ENCODE results near the gene MAP4K5. TPM values are rescaled to one million over a fixed set of nuclear protein-coding genes. Genes with fewer than 3 reads are reported as not detected.

The MAP4K5 gene
- total RNA-seq, 3 donors from 2014 or later: 108 to 165 (median 119) TPM

GRCh38 chr14:50379563-50379962 is 152.8 kb downstream of the MAP4K5 start:
- DNase-seq (ENCODE audit: low spot score in 2 of 2): no peak
- Histone ChIP-seq H3K9me3 (no peaks in the 10 kb centered on the region), H3K4me1 (no peaks in the 10 kb centered on the region), H3K4me3 (no peak overlapping the region), H3K27ac (no peak overlapping the region), H3K36me3 (no peaks in the 10 kb centered on the region), H3K27me3 (no peaks in the 10 kb centered on the region)
- TF ChIP-seq POLR2A (IDR thresholded peaks at IDR 0.05) (no peak), POLR2AphosphoS5 (IDR thresholded peaks at IDR 0.05) (no peak)
- TF ChIP-seq, protein P1, sequence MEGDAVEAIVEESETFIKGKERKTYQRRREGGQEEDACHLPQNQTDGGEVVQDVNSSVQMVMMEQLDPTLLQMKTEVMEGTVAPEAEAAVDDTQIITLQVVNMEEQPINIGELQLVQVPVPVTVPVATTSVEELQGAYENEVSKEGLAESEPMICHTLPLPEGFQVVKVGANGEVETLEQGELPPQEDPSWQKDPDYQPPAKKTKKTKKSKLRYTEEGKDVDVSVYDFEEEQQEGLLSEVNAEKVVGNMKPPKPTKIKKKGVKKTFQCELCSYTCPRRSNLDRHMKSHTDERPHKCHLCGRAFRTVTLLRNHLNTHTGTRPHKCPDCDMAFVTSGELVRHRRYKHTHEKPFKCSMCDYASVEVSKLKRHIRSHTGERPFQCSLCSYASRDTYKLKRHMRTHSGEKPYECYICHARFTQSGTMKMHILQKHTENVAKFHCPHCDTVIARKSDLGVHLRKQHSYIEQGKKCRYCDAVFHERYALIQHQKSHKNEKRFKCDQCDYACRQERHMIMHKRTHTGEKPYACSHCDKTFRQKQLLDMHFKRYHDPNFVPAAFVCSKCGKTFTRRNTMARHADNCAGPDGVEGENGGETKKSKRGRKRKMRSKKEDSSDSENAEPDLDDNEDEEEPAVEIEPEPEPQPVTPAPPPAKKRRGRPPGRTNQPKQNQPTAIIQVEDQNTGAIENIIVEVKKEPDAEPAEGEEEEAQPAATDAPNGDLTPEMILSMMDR (IDR thresholded peaks at IDR 0.05): no peak
- intact Hi-C loops (cut with DNase I; ENCODE audit: low total_unique reads): no loop called here

GRCh38 chr14:50377550-50378085 is 154.8 kb downstream of the MAP4K5 start:
- TF ChIP-seq POLR2AphosphoS5 (IDR thresholded peaks at IDR 0.05) (no peak), POLR2A (IDR thresholded peaks at IDR 0.05) (no peak)
- TF ChIP-seq, protein P1 (IDR thresholded peaks at IDR 0.05): no peak
- intact Hi-C loops (cut with DNase I; ENCODE audit: low total_unique reads): no loop called here
- no peak overlapping the region for H3K27ac ChIP-seq
- no peaks in the 10 kb centered on the region for H3K36me3 ChIP-seq
- no peak for DNase-seq (ENCODE audit: low spot score in 2 of 2)
- H3K4me1 ChIP-seq: no peaks in the 10 kb centered on the region
- no peaks in the 10 kb centered on the region for H3K27me3 ChIP-seq
- no peak overlapping the region for H3K4me3 ChIP-seq
- no peaks in the 10 kb centered on the region for H3K9me3 ChIP-seq

GRCh38 chr14:50375760-50376159 is 156.6 kb downstream of the MAP4K5 start:
- Histone ChIP-seq H3K9me3 (no peaks in the 10 kb centered on the region), H3K27me3 (no peaks in the 10 kb centered on the region), H3K4me1 (no peaks in the 10 kb centered on the region), H3K4me3 (no peak overlapping the region), H3K36me3 (no peaks in the 10 kb centered on the region), H3K27ac (no peak overlapping the region)
- TF ChIP-seq POLR2AphosphoS5 (IDR thresholded peaks at IDR 0.05) (no peak), POLR2A (IDR thresholded peaks at IDR 0.05) (no peak)
- TF ChIP-seq, protein P1 (IDR thresholded peaks at IDR 0.05): no peak
- no peak for DNase-seq (ENCODE audit: low spot score in 2 of 2)
- intact Hi-C loops (cut with DNase I; ENCODE audit: low total_unique reads): no loop called here

DNA sequence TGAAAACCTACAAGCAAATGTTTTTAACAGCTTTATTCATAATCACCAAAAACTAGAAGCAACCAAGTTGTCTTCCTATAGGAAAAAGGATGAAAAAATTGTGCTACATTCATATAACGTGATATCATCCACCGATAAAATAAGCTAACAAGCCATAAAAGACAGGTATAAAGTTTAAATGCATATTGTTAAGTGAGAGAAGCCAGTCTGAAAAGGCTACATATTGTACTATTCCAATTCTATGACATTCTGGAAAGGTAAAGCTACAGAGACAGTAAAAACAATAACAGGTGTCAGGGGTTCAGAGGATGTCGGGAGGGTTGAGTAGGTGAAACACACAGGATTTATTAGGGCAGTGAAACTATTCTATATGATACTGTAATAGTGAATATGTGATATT is 158.4 kb downstream of the MAP4K5 start:
- Histone ChIP-seq H3K27ac (no peak overlapping the region), H3K36me3 (no peaks in the 10 kb centered on the region), H3K4me3 (no peak overlapping the region), H3K9me3 (no peaks in the 10 kb centered on the region), H3K27me3 (no peaks in the 10 kb centered on the region), H3K4me1 (no peaks in the 10 kb centered on the region)
- TF ChIP-seq POLR2AphosphoS5 (IDR thresholded peaks at IDR 0.05): no peak
- no peak for TF ChIP-seq POLR2A (IDR thresholded peaks at IDR 0.05)
- TF ChIP-seq, protein P1 (IDR thresholded peaks at IDR 0.05): no peak
- no peak for DNase-seq (ENCODE audit: low spot score in 2 of 2)
- intact Hi-C loops (cut with DNase I; ENCODE audit: low total_unique reads): no loop called here

DNA sequence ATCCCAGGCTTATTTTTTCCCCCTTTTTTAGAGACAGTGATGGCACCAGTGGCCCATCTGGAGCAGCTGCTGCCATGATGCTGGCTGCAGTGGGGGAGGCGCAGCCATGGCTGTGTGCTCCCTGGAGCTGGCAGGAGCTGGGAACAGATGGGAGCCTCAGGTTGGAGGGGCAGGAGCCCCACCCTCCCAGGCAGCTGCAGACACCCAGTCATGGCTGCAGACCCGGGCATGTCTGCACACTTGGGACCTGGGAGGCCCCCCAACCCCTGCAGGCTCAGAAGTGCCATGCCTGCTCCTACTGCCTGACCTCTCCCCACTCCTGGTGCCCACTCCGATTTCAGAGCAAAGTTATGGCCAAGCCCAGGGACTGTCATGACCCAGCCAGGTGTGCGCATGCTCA is 160.8 kb downstream of the MAP4K5 start:
- Histone ChIP-seq H3K9me3 (no peaks in the 10 kb centered on the region), H3K4me1 (no peaks in the 10 kb centered on the region), H3K36me3 (no peaks in the 10 kb centered on the region), H3K27ac (no peak overlapping the region), H3K27me3 (no peaks in the 10 kb centered on the region), H3K4me3 (no peak overlapping the region)
- intact Hi-C loops (cut with DNase I; ENCODE audit: low total_unique reads): no loop called here
- DNase-seq (ENCODE audit: low spot score in 2 of 2): no peak
- TF ChIP-seq, protein P1 (IDR thresholded peaks at IDR 0.05): no peak
- no peak for TF ChIP-seq POLR2AphosphoS5 (IDR thresholded peaks at IDR 0.05)
- no peak for TF ChIP-seq POLR2A (IDR thresholded peaks at IDR 0.05)

Other genes starting within 250 kb of the MAP4K5 start
- 1 to 10 TPM; 3.8 to 6.9 (median 6.3) TPM for gene L2HGDH, start 220.3 kb downstream of the MAP4K5 start, total RNA-seq
- gene DMAC2L, start 220.2 kb downstream of the MAP4K5 start, total RNA-seq: 10 to 100 TPM; 19.7 to 30.7 (median 20.3) TPM
- 10 to 100 TPM in 2 of 3 donors, 1 to 10 TPM in 1; 9.2 to 23.4 (median 10.5) TPM for gene CDKL1, start 135.7 kb downstream of the MAP4K5 start, total RNA-seq
- 10 to 100 TPM; 10.4 to 23.7 (median 22.0) TPM for gene ATL1, start 27.6 kb upstream of the MAP4K5 start, total RNA-seq
- 10 to 100 TPM; 56.0 to 77.0 (median 76.0) TPM for gene SAV1, start 135.7 kb upstream of the MAP4K5 start, total RNA-seq

Data from breast epithelium (tissue), 4 donors.